ENCODE data around the gene ANG. TPM values are rescaled to one million over a fixed set of nuclear protein-coding genes. Genes with fewer than 3 reads are reported as not detected.

ANG gene
- total and polyA plus RNA-seq, 9 of the 15 experiments (the other 6 are each of a cell fraction or from before 2014, with no cell fraction given) = 0.21 to 0.73 (median 0.34) TPM; not detected in 4

- peak in 1 of 2 experiments; percentile 30 for TF ChIP-seq AFF1 (IDR thresholded peaks at IDR 0.05; ENCODE audit: low read depth in 1 of 2, partially characterized antibody in 2 of 2)
- TF ChIP-seq E2F1 (CRISPR knock-in tag; IDR thresholded peaks at IDR 0.05) = no peak
- no peak for TF ChIP-seq SNRNP70 (optimal IDR thresholded peaks at IDR 0.05; ENCODE audit: low read depth, low read length)
- no peak for TF ChIP-seq MED1 (CRISPR knock-in tag; IDR thresholded peaks at IDR 0.05; ENCODE audit: borderline replicate concordance)
- no peak for TF ChIP-seq TRIM28 (IDR thresholded peaks at IDR 0.05)
- no peak for TF ChIP-seq RHOXF2B (CRISPR knock-in tag; conservative IDR thresholded peaks at IDR 0.05)
- no peak for TF ChIP-seq ZNF740 (CRISPR knock-in tag; IDR thresholded peaks at IDR 0.05)
- no peak for TF ChIP-seq ZNF740 (tag; IDR thresholded peaks at IDR 0.05)
- TF ChIP-seq ELK1 (CRISPR knock-in tag; IDR thresholded peaks at IDR 0.05) = no peak
- TF ChIP-seq NCOA4 (IDR thresholded peaks at IDR 0.05; ENCODE audit: partially characterized antibody) = no peak
- TF ChIP-seq ZBTB5 (IDR thresholded peaks at IDR 0.05) = peak; percentile 50; the same call in 1 of the 2 replicates
- peak; percentile 23; the same call in 1 of the 2 replicates for TF ChIP-seq BHLHE40 (IDR thresholded peaks at IDR 0.05; ENCODE audit: low read length)
- TF ChIP-seq ZNF785 (CRISPR knock-in tag; IDR thresholded peaks at IDR 0.05) = no peak
- no peak for TF ChIP-seq RBM17 (IDR thresholded peaks at IDR 0.05; ENCODE audit: borderline replicate concordance, low read depth, low read length)
- TF ChIP-seq MYC (IDR thresholded peaks at IDR 0.05; ENCODE audit: low read depth, low read length) = peak; percentile 10; the same call in 1 of the 2 replicates
- TF ChIP-seq MYC (CRISPR knock-in tag; IDR thresholded peaks at IDR 0.05; ENCODE audit: borderline replicate concordance, low read depth) = no peak
- TF ChIP-seq CREB1 (IDR thresholded peaks at IDR 0.05) = no peak
- no peak for TF ChIP-seq CREB1 (CRISPR knock-in tag; IDR thresholded peaks at IDR 0.05)
- TF ChIP-seq BRD9 (IDR thresholded peaks at IDR 0.05; ENCODE audit: low read depth, partially characterized antibody) = peak; percentile 65
Observed at GRCh38 chr14:20681348-20682126, 7.0 kb upstream of the ANG start (continued).
